ENCODE results near the gene ADGRL2. TPM values are rescaled to one million over a fixed set of nuclear protein-coding genes. Genes with fewer than 3 reads are reported as not detected.

The ADGRL2 gene
- total and polyA plus RNA-seq, 2 experiments from 2014 or later = 38.2 to 90.3 TPM

DNA sequence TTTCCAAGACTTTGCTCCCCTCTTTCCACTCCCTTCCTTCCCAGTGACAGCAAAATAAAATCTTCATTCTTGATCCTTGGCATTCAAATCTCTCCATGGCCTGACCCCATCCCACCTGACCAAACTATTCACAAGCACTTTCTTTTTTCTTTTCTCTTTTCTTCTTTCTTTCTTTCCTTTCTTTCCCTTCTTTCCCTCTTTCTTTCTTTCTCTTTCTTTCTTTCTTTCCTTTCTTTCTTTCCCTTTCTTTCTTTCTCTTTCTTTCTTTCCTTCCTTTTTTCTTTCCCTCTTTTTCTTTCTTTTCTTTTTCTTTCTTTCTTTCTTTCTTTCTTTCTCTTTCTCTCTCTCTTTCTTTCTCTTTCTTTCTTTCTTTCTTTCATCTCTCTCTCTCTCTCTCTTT is 207.1 kb downstream of the ADGRL2 start:
- H3K4me3 Mint-ChIP-seq = no peak overlapping the region
- Histone ChIP-seq H3K79me2 (replicated peaks; ENCODE audit: insufficient read depth) (no peaks in the 10 kb centered on the region), H3K36me3 (ENCODE audit: insufficient read depth) (no peaks in the 10 kb centered on the region), H2AFZ (no peak overlapping the region), H3K4me2 (no peak overlapping the region), H3K4me3 (no peak overlapping the region), H3K4me1 (ENCODE audit: insufficient read depth) (no peaks in the 10 kb centered on the region), H3F3A (replicated peaks; ENCODE audit: low read depth) (no peaks in the 10 kb centered on the region), H4K20me1 (replicated peaks; ENCODE audit: insufficient read depth) (no peaks in the 10 kb centered on the region), H3K9me2 (ENCODE audit: insufficient read depth) (no peaks in the 10 kb centered on the region), H3K27me3 (ENCODE audit: insufficient read depth) (no peaks in the 10 kb centered on the region), H3K27ac (ENCODE audit: low read depth) (no peak overlapping the region)
- no peak for TF ChIP-seq JUNB (IDR thresholded peaks at IDR 0.05; ENCODE audit: unreplicated experiment)
- no peak for TF ChIP-seq NANOG (IDR thresholded peaks at IDR 0.05; ENCODE audit: borderline replicate concordance)
- no peak for TF ChIP-seq ETS1 (IDR thresholded peaks at IDR 0.05)
- TF ChIP-seq, protein P1, sequence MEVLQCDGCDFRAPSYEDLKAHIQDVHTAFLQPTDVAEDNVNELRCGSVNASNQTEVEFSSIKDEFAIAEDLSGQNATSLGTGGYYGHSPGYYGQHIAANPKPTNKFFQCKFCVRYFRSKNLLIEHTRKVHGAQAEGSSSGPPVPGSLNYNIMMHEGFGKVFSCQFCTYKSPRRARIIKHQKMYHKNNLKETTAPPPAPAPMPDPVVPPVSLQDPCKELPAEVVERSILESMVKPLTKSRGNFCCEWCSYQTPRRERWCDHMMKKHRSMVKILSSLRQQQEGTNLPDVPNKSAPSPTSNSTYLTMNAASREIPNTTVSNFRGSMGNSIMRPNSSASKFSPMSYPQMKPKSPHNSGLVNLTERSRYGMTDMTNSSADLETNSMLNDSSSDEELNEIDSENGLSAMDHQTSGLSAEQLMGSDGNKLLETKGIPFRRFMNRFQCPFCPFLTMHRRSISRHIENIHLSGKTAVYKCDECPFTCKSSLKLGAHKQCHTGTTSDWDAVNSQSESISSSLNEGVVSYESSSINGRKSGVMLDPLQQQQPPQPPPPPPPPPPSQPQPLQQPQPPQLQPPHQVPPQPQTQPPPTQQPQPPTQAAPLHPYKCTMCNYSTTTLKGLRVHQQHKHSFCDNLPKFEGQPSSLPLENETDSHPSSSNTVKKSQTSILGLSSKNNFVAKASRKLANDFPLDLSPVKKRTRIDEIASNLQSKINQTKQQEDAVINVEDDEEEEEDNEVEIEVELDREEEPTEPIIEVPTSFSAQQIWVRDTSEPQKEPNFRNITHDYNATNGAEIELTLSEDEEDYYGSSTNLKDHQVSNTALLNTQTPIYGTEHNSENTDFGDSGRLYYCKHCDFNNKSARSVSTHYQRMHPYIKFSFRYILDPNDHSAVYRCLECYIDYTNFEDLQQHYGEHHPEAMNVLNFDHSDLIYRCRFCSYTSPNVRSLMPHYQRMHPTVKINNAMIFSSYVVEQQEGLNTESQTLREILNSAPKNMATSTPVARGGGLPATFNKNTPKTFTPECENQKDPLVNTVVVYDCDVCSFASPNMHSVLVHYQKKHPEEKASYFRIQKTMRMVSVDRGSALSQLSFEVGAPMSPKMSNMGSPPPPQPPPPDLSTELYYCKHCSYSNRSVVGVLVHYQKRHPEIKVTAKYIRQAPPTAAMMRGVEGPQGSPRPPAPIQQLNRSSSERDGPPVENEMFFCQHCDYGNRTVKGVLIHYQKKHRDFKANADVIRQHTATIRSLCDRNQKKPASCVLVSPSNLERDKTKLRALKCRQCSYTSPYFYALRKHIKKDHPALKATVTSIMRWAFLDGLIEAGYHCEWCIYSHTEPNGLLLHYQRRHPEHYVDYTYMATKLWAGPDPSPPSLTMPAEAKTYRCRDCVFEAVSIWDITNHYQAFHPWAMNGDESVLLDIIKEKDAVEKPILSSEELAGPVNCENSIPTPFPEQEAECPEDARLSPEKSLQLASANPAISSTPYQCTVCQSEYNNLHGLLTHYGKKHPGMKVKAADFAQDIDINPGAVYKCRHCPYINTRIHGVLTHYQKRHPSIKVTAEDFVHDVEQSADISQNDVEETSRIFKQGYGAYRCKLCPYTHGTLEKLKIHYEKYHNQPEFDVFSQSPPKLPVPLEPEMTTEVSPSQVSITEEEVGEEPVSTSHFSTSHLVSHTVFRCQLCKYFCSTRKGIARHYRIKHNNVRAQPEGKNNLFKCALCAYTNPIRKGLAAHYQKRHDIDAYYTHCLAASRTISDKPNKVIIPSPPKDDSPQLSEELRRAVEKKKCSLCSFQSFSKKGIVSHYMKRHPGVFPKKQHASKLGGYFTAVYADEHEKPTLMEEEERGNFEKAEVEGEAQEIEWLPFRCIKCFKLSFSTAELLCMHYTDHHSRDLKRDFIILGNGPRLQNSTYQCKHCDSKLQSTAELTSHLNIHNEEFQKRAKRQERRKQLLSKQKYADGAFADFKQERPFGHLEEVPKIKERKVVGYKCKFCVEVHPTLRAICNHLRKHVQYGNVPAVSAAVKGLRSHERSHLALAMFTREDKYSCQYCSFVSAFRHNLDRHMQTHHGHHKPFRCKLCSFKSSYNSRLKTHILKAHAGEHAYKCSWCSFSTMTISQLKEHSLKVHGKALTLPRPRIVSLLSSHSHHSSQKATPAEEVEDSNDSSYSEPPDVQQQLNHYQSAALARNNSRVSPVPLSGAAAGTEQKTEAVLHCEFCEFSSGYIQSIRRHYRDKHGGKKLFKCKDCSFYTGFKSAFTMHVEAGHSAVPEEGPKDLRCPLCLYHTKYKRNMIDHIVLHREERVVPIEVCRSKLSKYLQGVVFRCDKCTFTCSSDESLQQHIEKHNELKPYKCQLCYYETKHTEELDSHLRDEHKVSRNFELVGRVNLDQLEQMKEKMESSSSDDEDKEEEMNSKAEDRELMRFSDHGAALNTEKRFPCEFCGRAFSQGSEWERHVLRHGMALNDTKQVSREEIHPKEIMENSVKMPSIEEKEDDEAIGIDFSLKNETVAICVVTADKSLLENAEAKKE (CRISPR knock-in tag; IDR thresholded peaks at IDR 0.05) = no peak
- TF ChIP-seq EZH2phosphoT487 (IDR thresholded peaks at IDR 0.05; ENCODE audit: unreplicated experiment) = no peak
- no peak for TF ChIP-seq ZNF331 (CRISPR knock-in tag; IDR thresholded peaks at IDR 0.05; ENCODE audit: low read depth)
- TF ChIP-seq CREB1 (CRISPR knock-in tag; IDR thresholded peaks at IDR 0.05; ENCODE audit: low read depth) = no peak
- TF ChIP-seq ZNF114 (CRISPR knock-in tag; IDR thresholded peaks at IDR 0.05) = no peak
- TF ChIP-seq STAT1 (IDR thresholded peaks at IDR 0.05; ENCODE audit: unreplicated experiment) = no peak
- no peak for TF ChIP-seq EZH2 (IDR thresholded peaks at IDR 0.05; ENCODE audit: low read depth, unreplicated experiment)
- TF ChIP-seq, protein P2, sequence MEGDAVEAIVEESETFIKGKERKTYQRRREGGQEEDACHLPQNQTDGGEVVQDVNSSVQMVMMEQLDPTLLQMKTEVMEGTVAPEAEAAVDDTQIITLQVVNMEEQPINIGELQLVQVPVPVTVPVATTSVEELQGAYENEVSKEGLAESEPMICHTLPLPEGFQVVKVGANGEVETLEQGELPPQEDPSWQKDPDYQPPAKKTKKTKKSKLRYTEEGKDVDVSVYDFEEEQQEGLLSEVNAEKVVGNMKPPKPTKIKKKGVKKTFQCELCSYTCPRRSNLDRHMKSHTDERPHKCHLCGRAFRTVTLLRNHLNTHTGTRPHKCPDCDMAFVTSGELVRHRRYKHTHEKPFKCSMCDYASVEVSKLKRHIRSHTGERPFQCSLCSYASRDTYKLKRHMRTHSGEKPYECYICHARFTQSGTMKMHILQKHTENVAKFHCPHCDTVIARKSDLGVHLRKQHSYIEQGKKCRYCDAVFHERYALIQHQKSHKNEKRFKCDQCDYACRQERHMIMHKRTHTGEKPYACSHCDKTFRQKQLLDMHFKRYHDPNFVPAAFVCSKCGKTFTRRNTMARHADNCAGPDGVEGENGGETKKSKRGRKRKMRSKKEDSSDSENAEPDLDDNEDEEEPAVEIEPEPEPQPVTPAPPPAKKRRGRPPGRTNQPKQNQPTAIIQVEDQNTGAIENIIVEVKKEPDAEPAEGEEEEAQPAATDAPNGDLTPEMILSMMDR (conservative IDR thresholded peaks at IDR 0.05; ENCODE audit: low read depth in 2 of 2) = no peak
- no peak for TF ChIP-seq REST (IDR thresholded peaks at IDR 0.05; ENCODE audit: unreplicated experiment)
- TF ChIP-seq POLR2AphosphoS5 (IDR thresholded peaks at IDR 0.05; ENCODE audit: low read depth) = no peak
- no peaks in the 10 kb centered on the region; the same call in 2 of the 3 replicates for H3K9me3 Mint-ChIP-seq
- peaks cover 2% of the 10 kb centered on the region for H3K27me3 Mint-ChIP-seq (ENCODE audit: insufficient read depth, low read depth, poor library complexity)
- H3K27ac Mint-ChIP-seq = no peak overlapping the region
- DNase-seq (ENCODE audit: low spot score) (no peak), ATAC-seq (no peak)
- no peaks in the 10 kb centered on the region for H3K36me3 Mint-ChIP-seq (ENCODE audit: low read depth)
- H3K4me1 Mint-ChIP-seq = peaks cover 15% of the 10 kb centered on the region; the same call in 2 of the 3 replicates
